ENCODE data around the gene HOMER1. TPM values are rescaled to one million over a fixed set of nuclear protein-coding genes. Genes with fewer than 3 reads are reported as not detected.

HOMER1 gene
- total RNA-seq, 2 donors from 2014 or later: 42.4 to 43.3 TPM

DNA sequence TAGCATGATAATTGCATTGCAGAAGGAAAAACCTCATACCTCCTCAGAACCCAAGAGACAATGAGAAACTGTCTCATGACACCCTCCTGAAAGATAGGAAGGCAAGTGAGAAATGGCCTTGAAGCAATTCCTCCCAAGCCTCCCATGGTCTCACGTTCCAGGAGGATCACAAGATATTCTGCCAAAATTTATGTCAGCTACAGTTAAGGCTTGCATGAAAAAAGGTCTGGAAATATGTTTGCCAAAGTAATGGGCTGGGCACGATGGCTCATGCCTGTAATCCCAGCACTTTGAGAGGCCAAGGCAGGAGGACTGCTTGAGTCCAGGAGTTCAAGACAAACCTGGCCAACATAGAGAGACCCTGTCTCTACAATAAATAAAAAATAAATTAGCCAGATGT, 12.6 kb upstream of the HOMER1 start:
- no peak overlapping the region for H3K27ac Mint-ChIP-seq

GRCh38 chr5:79521156-79521555, 7.2 kb upstream of the HOMER1 start:
- no peaks in the 10 kb centered on the region for H3K36me3 ChIP-seq (ENCODE audit: control insufficient read depth, insufficient read depth, low read length)
- peaks cover 10% of the 10 kb centered on the region for H3K9me3 ChIP-seq (ENCODE audit: control insufficient read depth, low read length)
- H3K4me1 ChIP-seq (ENCODE audit: control insufficient read depth, insufficient read depth, low read length): no peaks in the 10 kb centered on the region
- Mint-ChIP-seq H3K27ac (no peak overlapping the region), H3K4me3 (no peak overlapping the region), H3K4me1 (peaks cover 7% of the 10 kb centered on the region), H3K27me3 (ENCODE audit: insufficient read depth) (no peaks in the 10 kb centered on the region), H3K36me3 (ENCODE audit: low read depth) (no peaks in the 10 kb centered on the region), H3K9me3 (peaks cover 19% of the 10 kb centered on the region)
- 88 to 91% methylated on average over 1 of the region's 1 CpG for WGBS, 2 experiments (ENCODE audit: insufficient coverage in 1 of 2, insufficient read length in 1 of 2)
- no peak overlapping the region for H3K9ac ChIP-seq (ENCODE audit: extremely low read depth, low read length, poor library complexity, severe bottlenecking)
- TF ChIP-seq, protein P1, sequence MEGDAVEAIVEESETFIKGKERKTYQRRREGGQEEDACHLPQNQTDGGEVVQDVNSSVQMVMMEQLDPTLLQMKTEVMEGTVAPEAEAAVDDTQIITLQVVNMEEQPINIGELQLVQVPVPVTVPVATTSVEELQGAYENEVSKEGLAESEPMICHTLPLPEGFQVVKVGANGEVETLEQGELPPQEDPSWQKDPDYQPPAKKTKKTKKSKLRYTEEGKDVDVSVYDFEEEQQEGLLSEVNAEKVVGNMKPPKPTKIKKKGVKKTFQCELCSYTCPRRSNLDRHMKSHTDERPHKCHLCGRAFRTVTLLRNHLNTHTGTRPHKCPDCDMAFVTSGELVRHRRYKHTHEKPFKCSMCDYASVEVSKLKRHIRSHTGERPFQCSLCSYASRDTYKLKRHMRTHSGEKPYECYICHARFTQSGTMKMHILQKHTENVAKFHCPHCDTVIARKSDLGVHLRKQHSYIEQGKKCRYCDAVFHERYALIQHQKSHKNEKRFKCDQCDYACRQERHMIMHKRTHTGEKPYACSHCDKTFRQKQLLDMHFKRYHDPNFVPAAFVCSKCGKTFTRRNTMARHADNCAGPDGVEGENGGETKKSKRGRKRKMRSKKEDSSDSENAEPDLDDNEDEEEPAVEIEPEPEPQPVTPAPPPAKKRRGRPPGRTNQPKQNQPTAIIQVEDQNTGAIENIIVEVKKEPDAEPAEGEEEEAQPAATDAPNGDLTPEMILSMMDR (conservative IDR thresholded peaks at IDR 0.05): no peak
- H3K27ac ChIP-seq (ENCODE audit: low read depth, low read length): no peak overlapping the region
- no peak overlapping the region for H3K4me3 ChIP-seq (ENCODE audit: low read length)
- DNase-seq: no peak
- no peaks in the 10 kb centered on the region for H3K27me3 ChIP-seq (ENCODE audit: control insufficient read depth, insufficient read depth, low read length, poor library complexity, severe bottlenecking)

More for the DNA sequence above, 12.6 kb upstream of the HOMER1 start:
- Mint-ChIP-seq H3K27me3 (ENCODE audit: insufficient read depth) (no peaks in the 10 kb centered on the region), H3K4me1 (no peaks in the 10 kb centered on the region), H3K36me3 (ENCODE audit: low read depth) (no peaks in the 10 kb centered on the region), H3K9me3 (peaks cover 27% of the 10 kb centered on the region), H3K4me3 (no peak overlapping the region)
- no peak for DNase-seq
- WGBS, 2 experiments (ENCODE audit: insufficient coverage in 1 of 2, insufficient read length in 1 of 2): 98 to 100% methylated on average over 1 to 2 of the region's 2 CpGs
- Histone ChIP-seq H3K9me3 (ENCODE audit: control insufficient read depth, low read length) (peaks cover 24% of the 10 kb centered on the region), H3K27ac (ENCODE audit: low read depth, low read length) (no peak overlapping the region), H3K9ac (ENCODE audit: extremely low read depth, low read length, poor library complexity, severe bottlenecking) (no peak overlapping the region), H3K4me1 (ENCODE audit: control insufficient read depth, insufficient read depth, low read length) (no peaks in the 10 kb centered on the region), H3K4me3 (ENCODE audit: low read length) (no peak overlapping the region), H3K36me3 (ENCODE audit: control insufficient read depth, insufficient read depth, low read length) (no peaks in the 10 kb centered on the region), H3K27me3 (ENCODE audit: control insufficient read depth, insufficient read depth, low read length, poor library complexity, severe bottlenecking) (no peaks in the 10 kb centered on the region)
- TF ChIP-seq, protein P1 (conservative IDR thresholded peaks at IDR 0.05): no peak

GRCh38 chr5:79518718-79519117, 4.8 kb upstream of the HOMER1 start:
- Mint-ChIP-seq H3K27ac (no peak overlapping the region), H3K27me3 (ENCODE audit: insufficient read depth) (no peaks in the 10 kb centered on the region), H3K9me3 (no peaks in the 10 kb centered on the region), H3K4me3 (no peak overlapping the region), H3K36me3 (ENCODE audit: low read depth) (no peaks in the 10 kb centered on the region), H3K4me1 (peaks cover 9% of the 10 kb centered on the region)
- no peak overlapping the region for H3K4me3 ChIP-seq (ENCODE audit: low read length)
- H3K9ac ChIP-seq (ENCODE audit: extremely low read depth, low read length, poor library complexity, severe bottlenecking): no peak overlapping the region
- H3K36me3 ChIP-seq (ENCODE audit: control insufficient read depth, insufficient read depth, low read length): no peaks in the 10 kb centered on the region
- no peak for DNase-seq
- H3K4me1 ChIP-seq (ENCODE audit: control insufficient read depth, insufficient read depth, low read length): no peaks in the 10 kb centered on the region
- WGBS, 2 experiments (ENCODE audit: insufficient coverage in 1 of 2, insufficient read length in 1 of 2): 80 to 95% methylated on average over 1 of the region's 1 CpG
- no peak overlapping the region for H3K27ac ChIP-seq (ENCODE audit: low read depth, low read length)
- H3K9me3 ChIP-seq (ENCODE audit: control insufficient read depth, low read length): no peaks in the 10 kb centered on the region
- TF ChIP-seq, protein P1 (conservative IDR thresholded peaks at IDR 0.05): no peak
- H3K27me3 ChIP-seq (ENCODE audit: control insufficient read depth, insufficient read depth, low read length, poor library complexity, severe bottlenecking): no peaks in the 10 kb centered on the region
